ENCODE data around the gene NRARP. TPM values are rescaled to one million over a fixed set of nuclear protein-coding genes. Genes with fewer than 3 reads are reported as not detected.

NRARP gene
- total RNA-seq, 2 donors from 2014 or later: 4.9 to 11.5 TPM

DNA sequence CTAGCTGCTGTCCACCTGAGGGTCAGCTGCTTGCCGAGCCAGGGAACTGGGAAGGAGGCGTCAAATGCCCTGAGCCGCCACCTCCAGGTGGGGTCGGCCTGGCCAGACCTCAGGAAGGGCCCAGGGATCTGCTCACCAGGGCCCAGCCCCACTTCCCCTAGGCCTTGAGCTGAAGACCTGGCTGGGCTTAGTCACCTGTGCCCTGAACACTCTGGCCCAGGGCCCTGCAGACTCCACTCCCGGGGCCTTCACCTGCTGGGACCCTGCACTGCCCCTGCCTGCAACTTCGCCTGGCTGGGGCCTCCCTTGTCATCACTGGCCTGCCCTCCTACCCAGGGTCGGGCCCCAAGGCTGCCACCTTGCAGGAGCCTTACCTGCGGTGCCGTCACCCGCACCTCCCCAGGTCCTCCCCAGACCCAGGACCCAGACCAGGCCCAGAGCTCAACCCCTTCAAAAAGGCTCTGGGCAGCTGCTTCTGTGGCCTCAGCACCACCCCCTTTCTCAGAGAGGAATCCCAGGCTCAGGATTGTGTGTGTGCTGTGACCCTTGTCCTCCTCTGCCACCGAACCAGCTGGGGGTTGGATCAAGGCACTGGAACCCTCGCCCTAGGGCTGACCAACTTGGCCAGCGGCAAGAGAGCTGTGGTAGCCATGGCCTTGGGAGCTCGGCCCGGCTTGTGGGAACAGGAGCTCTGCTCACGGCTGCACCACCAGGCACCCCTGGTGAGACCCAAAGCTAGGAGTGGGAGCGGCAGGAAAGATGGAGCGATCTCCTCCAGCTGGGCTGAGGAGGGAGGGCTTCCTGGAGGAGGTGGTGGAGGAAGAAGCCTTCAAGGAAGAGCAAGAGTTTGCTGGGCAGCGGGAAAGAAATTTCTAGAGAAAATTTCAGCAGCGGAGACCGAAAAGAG lies 48.1 kb downstream of the NRARP start:
- DNase-seq (no peak), ATAC-seq (peak in 1 of 2 donors; percentile 0)
- intact Hi-C loops (cut with DNase I): no loop called here

DNA sequence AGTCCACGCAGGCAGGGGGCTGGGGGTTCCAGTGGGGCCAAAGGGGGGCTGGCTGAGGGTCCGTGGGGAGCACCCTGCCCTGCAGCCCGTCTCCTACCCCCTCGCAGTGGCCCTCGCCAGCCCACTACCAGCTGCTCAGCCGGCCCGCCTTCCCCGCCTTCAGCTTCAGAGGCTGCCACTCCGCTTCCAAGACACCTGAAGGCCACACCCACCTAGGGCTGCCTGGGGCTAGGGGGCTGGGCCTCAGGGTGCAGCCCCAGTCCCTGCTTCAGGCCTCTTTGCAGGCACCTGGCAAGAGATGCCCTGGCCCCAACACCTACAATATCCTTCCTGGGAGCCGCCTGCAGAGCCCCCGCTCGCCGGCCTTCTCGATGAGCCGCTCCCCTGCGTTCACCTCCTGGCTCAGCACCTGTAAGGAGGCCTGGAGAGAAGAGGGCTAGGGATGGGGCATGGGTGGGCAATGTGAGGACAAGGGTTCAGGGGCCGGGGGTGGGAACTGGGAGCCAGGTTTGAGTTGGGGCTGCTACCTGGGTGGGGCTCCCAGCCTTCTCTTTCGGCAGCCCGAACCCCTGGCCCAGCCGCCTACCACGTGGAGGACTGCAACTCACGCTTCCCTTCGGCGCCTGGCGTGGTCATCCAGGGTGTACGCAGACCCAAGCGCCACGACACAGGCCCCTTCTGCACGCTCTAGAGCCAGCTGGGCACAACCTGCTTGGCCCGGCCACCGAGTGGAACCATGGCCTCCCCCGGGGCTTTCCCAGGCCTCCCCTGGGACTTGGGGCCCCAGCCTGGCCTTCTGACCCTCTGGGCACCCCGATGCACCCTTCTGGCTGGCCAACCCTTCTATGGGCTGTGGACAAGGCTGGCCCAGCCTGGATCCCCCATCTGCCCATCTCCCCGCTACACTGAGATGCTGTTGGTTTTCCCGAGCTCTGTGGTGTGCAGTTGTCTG lies 49.2 kb downstream of the NRARP start:
- ATAC-seq (no peak), DNase-seq (no peak)
- intact Hi-C loops (cut with DNase I): no loop called here

DNA sequence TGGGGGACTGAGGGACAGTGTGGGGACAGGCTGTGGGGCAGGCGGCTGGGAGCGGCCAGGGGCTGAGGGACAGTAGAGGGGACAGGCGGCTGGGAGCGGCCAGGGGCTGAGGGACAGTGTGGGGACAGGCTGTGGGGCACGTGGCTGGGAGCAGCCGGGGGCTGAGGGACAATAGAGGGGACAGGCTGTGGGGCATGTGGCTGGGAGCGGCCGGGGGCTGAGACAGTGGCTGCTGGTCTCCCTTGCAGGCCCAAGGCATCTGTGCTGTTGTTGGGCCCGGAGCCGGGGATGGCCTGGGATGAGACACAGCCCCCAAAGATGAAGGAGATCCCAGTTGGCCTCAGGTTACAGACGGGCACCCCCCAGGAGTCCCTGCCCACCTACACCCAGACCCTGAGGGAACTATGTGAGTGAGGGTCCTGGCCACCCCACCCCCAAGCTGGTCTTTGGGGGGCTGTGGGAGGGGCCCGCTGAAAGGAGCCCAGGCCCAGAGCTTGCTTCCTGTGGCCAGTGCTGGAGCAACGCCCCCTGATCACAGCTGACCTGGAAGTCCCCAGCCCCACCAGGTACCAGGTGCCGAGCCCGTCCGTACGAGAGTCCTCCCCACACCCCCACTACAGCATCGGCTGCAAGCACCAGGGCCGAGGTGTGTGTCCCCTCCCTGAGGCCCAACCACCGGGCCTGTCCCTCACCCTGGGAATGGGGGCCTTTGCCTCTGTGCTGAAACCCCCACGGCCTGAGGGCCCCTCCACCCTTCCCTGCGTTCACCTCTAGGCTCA lies 50.4 kb downstream of the NRARP start:
- DNase-seq (no peak), ATAC-seq (no peak)
- intact Hi-C loops (cut with DNase I): no loop called here

DNA sequence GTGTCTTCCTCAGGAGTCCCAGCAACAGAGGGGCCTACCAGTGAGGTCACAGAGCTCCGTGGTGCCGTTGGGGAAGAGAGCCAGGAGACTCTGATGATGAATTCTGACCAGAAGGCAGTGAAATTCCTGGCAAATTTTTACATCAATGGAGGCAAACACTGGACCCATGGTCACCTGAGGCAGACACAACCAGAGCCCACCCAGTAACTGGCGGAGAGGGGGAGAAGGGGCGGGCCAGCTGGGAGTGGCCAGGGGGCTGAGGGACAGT lies 50.9 kb downstream of the NRARP start, which contains the start of gene STPG3:
Gene STPG3 (plus strand): TSS at position 93 of the 268 bp plus-strand sequence. CDS start 1 bp downstream, at position 94.
- intact Hi-C loops (cut with DNase I): no loop called here
- DNase-seq (no peak), ATAC-seq (no peak)

DNA sequence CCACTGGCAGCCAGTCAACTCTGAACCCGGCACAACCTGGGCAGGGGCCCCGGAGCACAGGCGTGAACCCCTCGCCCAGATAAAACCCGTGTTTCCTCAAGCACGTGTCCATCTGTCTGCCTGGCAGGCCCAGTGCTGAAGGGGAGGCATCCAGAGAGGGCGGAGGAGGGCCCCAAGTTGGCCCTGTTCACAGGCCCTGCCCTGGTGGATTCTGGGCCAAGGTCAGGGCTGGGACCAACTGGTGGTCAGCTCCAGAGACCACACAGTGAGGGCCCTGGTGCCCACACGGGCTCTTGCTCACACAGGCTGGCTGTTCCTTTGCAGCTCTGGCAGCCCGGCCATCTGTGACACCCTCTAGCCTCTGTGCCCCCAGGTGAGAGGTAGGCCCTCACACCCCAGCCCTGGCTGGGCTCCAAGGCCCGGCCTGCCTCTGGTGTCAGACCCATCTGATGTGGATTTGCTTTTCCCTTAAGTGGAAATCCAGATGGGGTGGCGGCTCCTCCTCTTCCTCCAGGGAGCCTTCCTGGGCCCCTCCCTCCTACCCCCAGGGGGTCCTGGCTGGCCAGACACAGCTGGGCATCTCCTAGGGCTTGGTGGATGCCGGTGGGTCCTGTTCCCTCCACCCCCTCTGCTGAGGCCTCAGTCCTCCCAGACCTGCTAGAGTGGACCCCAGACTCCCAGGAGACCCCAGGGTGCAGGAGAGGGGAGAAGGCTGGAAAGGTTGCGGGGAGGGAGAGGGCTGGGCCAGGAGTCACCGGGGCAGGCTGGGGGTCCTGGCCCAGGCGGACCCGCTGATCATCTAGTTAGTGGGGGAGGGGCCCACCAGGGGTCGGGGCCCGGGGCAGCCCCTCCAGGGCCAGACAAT lies 51.5 kb downstream of the NRARP start:
- no peak for DNase-seq
- ATAC-seq: peak in 1 of 2 donors; percentile 5
- intact Hi-C loops (cut with DNase I): no loop called here

Other genes starting within 250 kb of the NRARP start
- gene ENTPD2, start 248.2 kb downstream of the NRARP start, total RNA-seq: 1 to 10 TPM in 1 of 2 donors, under 1 TPM in 1; 0.60 to 2.2 TPM
- gene SAPCD2, start 231.7 kb downstream of the NRARP start, total RNA-seq: under 1 TPM; 0.39 to 0.44 TPM
- 10 to 100 TPM; 13.5 to 14.0 TPM for gene UAP1L1, start 224.8 kb downstream of the NRARP start, total RNA-seq
- 10 to 100 TPM; 21.9 to 28.8 TPM for gene MAN1B1, start 215.3 kb downstream of the NRARP start, total RNA-seq
- 100 to 1,000 TPM; 176 to 198 TPM for gene DPP7, start 187.5 kb downstream of the NRARP start, total RNA-seq
- not detected for gene GRIN1, start 163.1 kb downstream of the NRARP start, total RNA-seq
- not detected for gene LRRC26, start 132.2 kb downstream of the NRARP start, total RNA-seq
- gene TMEM210, start 130.2 kb downstream of the NRARP start, total RNA-seq: not detected
- 10 to 100 TPM; 31.2 to 32.5 TPM for gene ANAPC2, start 113.7 kb downstream of the NRARP start, total RNA-seq
- 10 to 100 TPM; 53.1 to 55.1 TPM for gene SSNA1, start 113.6 kb downstream of the NRARP start, total RNA-seq
- gene TPRN, start 101.5 kb downstream of the NRARP start, total RNA-seq: 10 to 100 TPM in 1 of 2 donors, 1 to 10 TPM in 1; 7.6 to 11.4 TPM
- gene TMEM203, start 96.6 kb downstream of the NRARP start, total RNA-seq: 10 to 100 TPM; 32.9 to 34.5 TPM
- gene NDOR1, start 96.6 kb downstream of the NRARP start, total RNA-seq: 1 to 10 TPM; 5.9 to 6.5 TPM
- gene RNF208, start 80.0 kb downstream of the NRARP start, total RNA-seq: 10 to 100 TPM; 15.6 to 18.1 TPM
- under 1 TPM in 1 of 2 donors, not detected in 1; 0.62 TPM for gene CYSRT1, start 77.1 kb downstream of the NRARP start, total RNA-seq
- not detected for gene RNF224, start 74.8 kb downstream of the NRARP start, total RNA-seq
- not detected for gene SLC34A3, start 71.4 kb downstream of the NRARP start, total RNA-seq
- gene TUBB4B, start 61.0 kb downstream of the NRARP start, total RNA-seq: 100 to 1,000 TPM; 324 to 437 TPM
- gene STPG3, start 51.0 kb downstream of the NRARP start, total RNA-seq: under 1 TPM in 1 of 2 donors, not detected in 1; 0.59 TPM
- 10 to 100 TPM; 35.1 to 38.1 TPM for gene NELFB, start 46.9 kb downstream of the NRARP start, total RNA-seq
- gene TOR4A, start 24.5 kb downstream of the NRARP start, total RNA-seq: 1 to 10 TPM; 6.2 to 9.4 TPM
- gene EXD3, start 120.9 kb upstream of the NRARP start, total RNA-seq: 10 to 100 TPM in 1 of 2 donors, 1 to 10 TPM in 1; 8.0 to 11.7 TPM
- 1 to 10 TPM; 2.5 to 5.3 TPM for gene NOXA1, start 121.1 kb upstream of the NRARP start, total RNA-seq
- not detected for gene ENTPD8, start 139.1 kb upstream of the NRARP start, total RNA-seq
- gene NSMF, start 157.1 kb upstream of the NRARP start, total RNA-seq: 10 to 100 TPM; 20.5 to 25.1 TPM
- gene PNPLA7, start 248.1 kb upstream of the NRARP start, total RNA-seq: 1 to 10 TPM; 5.8 to 6.1 TPM
- 100 to 1,000 TPM; 171 to 182 TPM for gene MRPL41, start 249.6 kb upstream of the NRARP start, total RNA-seq